Stimulated activated CD4-positive, alpha-beta T cell treated with anti-CD3 and anti-CD28 coated beads, TNF-alpha, amount 100 ng/mL, for 24 hours (primary cell): ENCODE measurements around the gene PAQR3.
A peak's percentile ranks its signal among the peaks of the same experiment; 100 is the strongest.
"Not testable (repeated sequence)": the region's sequence is repeated elsewhere in the genome, so short reads cannot be mapped to it uniquely, and the experiment has no call there.

ENCODE experiments used
- DNase-seq, 3 experiments: peaks; one replicate each; pipeline ENCODE4 v3.0.0-alpha.2; 2020; ENCODE audit warnings: low read depth in 3 of 3

Gene PAQR3

GRCh38 chr4:78926826-78927225 lies 12.4 kb downstream of the PAQR3 start:
- no peak for DNase-seq

GRCh38 chr4:78923464-78924312 lies 15.6 kb downstream of the PAQR3 start:
- DNase-seq: no peak

GRCh38 chr4:78922207-78922606 lies 17.0 kb downstream of the PAQR3 start:
- no peak for DNase-seq

- DNase-seq: no peak
Observed at GRCh38 chr4:78910612-78911011, 28.6 kb downstream of the PAQR3 start.

GRCh38 chr4:78908974-78909373 lies 30.3 kb downstream of the PAQR3 start:
- DNase-seq: not testable (repeated sequence)

GRCh38 chr4:78907638-78908037 lies 31.6 kb downstream of the PAQR3 start:
- no peak for DNase-seq

GRCh38 chr4:78904143-78904542 lies 35.1 kb downstream of the PAQR3 start:
- no peak for DNase-seq

GRCh38 chr4:78902298-78902697 lies 36.9 kb downstream of the PAQR3 start:
- no peak for DNase-seq

- DNase-seq: no peak
Observed at GRCh38 chr4:78901882-78902281, 37.4 kb downstream of the PAQR3 start.

GRCh38 chr4:78899302-78899701 lies 39.9 kb downstream of the PAQR3 start:
- DNase-seq: no peak

GRCh38 chr4:78889955-78890354 lies 49.3 kb downstream of the PAQR3 start:
- no peak for DNase-seq

- DNase-seq: no peak
Observed at GRCh38 chr4:78885598-78885997, 53.6 kb downstream of the PAQR3 start.

GRCh38 chr4:78880874-78881492 lies 58.3 kb downstream of the PAQR3 start:
- DNase-seq: no peak

- DNase-seq: no peak
Observed at GRCh38 chr4:78878031-78878430, 61.2 kb downstream of the PAQR3 start.

GRCh38 chr4:78876568-78877320 lies 62.5 kb downstream of the PAQR3 start:
- no peak for DNase-seq

- DNase-seq: no peak
Observed at GRCh38 chr4:78870056-78870455, 69.2 kb downstream of the PAQR3 start.

GRCh38 chr4:78868712-78869111 lies 70.5 kb downstream of the PAQR3 start:
- not testable (repeated sequence) for DNase-seq

GRCh38 chr4:78865451-78865850 lies 73.8 kb downstream of the PAQR3 start:
- no peak for DNase-seq

GRCh38 chr4:78864405-78865024 lies 74.7 kb downstream of the PAQR3 start:
- peak in 1 of 3 experiments; percentile 13 for DNase-seq

GRCh38 chr4:78863991-78864390 lies 75.2 kb downstream of the PAQR3 start:
- no peak for DNase-seq

GRCh38 chr4:78863254-78863869 lies 75.9 kb downstream of the PAQR3 start:
- no peak for DNase-seq

GRCh38 chr4:78862314-78862737 lies 76.9 kb downstream of the PAQR3 start:
- no peak for DNase-seq
